HG02763 (cell line): ENCODE results near the gene CABP2.
"Not testable (repeated sequence)": the region's sequence is repeated elsewhere in the genome, so short reads cannot be mapped to it uniquely, and the experiment has no call there.

Experiments
- ATAC-seq: cut with Tn5 transposase; IDR thresholded peaks from one replicate; pipeline ENCODE4 v1.9.1; 2021; ENCODE audit warnings: mild to moderate bottlenecking, moderate library complexity; ENCODE audit not compliant: unreplicated experiment

Gene CABP2

DNA sequence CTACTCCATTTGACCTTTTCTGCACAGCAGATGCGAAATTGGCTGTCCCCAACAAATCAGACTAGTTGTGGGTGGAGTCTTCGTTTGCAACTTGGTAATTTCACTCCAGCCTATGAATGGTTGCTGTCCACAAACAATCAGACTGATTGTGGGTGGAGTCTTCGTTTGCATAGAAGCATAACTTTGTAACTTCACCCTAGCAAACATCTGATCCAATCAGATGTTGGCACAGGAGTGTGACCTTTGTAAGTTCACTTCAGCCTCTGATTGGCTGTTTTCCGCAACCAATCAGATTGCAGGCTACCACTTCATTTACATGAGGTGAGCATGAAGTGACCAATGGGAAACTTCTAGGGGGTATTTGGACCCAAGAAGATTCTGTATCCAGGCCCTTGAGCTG is 16.3 kb upstream of the CABP2 start:
- no peak for ATAC-seq

DNA sequence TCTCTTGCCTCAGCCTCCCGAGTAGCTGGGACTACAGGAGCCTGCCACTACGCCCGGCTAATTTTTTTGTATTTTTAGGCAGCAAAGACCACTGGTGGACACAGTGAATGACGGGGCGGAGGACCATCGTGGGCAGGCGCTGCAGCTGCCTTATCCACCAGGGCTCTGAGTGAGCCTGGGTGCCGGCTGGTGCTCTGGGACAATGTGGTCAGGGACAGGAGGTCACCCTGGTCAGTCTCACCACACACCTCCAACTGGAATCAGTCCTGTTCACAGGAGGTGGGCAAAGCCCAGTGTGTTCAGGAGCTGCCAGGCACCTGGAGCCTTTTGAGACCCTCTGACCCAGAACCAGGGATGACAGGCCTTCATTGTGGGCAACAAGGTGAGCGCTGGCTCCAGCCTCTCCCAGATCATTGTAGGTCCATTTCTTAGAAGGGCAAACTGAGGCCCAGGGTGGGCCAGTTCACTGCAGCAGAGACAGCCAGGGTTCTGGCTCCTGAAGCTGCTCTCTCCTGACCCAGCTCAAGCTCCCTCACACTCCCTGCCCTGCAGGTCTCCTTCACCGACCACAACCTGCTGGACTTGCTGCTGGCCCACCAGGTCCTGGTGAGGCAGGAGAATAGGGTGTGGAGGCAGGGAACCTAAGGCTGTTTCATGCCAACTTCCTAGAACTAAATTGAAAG is 15.7 kb upstream of the CABP2 start:
- no peak for ATAC-seq

GRCh38 chr11:67538306-67538705 is 15.1 kb upstream of the CABP2 start:
- ATAC-seq = no peak

GRCh38 chr11:67535561-67535960 is 12.3 kb upstream of the CABP2 start:
- no peak for ATAC-seq

GRCh38 chr11:67534070-67534679 is 10.9 kb upstream of the CABP2 start:
- no peak for ATAC-seq

DNA sequence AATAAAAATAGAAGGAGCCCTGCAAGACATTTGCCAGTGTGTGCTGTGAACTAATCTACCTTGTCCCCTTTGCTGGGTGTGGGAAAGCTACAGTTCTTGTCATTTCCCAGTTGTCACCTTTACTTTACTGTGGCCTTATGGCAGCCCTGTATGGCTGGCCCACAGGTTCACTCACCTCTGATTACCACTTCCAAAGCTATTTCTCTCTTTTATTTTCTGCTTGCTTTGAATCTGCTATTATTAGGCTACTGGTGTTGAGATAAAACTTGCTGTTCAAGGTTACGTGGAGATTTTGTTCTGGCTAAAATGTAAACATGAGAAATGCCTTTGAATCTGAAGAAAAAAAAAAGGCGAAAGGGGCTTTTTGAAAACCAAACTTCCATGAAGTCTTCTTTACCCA is 9.6 kb upstream of the CABP2 start:
- ATAC-seq = no peak

DNA sequence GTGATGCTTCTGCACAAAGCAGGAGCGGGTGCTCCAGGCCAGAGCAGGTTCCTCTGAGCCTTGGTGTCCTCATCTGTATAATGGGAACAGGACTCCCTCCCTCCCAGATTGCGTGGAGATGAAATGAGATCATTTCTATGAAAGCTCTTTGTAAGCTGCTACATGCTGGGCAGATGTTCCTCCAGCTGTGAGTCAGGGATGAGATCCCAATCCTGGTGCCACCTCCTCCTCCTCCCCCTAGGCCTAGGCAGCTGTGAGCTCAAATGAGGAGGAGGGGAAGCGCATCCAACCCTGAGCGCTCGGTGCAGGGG is 7.0 kb upstream of the CABP2 start:
- ATAC-seq = no peak

- no peak for ATAC-seq
Observed at GRCh38 chr11:67528376-67528775, 5.1 kb upstream of the CABP2 start.

- ATAC-seq = no peak
Observed at GRCh38 chr11:67525275-67525976, 2.2 kb upstream of the CABP2 start.

- no peak for ATAC-seq
Observed at GRCh38 chr11:67524480-67524808, 1.2 kb upstream of the CABP2 start.

DNA sequence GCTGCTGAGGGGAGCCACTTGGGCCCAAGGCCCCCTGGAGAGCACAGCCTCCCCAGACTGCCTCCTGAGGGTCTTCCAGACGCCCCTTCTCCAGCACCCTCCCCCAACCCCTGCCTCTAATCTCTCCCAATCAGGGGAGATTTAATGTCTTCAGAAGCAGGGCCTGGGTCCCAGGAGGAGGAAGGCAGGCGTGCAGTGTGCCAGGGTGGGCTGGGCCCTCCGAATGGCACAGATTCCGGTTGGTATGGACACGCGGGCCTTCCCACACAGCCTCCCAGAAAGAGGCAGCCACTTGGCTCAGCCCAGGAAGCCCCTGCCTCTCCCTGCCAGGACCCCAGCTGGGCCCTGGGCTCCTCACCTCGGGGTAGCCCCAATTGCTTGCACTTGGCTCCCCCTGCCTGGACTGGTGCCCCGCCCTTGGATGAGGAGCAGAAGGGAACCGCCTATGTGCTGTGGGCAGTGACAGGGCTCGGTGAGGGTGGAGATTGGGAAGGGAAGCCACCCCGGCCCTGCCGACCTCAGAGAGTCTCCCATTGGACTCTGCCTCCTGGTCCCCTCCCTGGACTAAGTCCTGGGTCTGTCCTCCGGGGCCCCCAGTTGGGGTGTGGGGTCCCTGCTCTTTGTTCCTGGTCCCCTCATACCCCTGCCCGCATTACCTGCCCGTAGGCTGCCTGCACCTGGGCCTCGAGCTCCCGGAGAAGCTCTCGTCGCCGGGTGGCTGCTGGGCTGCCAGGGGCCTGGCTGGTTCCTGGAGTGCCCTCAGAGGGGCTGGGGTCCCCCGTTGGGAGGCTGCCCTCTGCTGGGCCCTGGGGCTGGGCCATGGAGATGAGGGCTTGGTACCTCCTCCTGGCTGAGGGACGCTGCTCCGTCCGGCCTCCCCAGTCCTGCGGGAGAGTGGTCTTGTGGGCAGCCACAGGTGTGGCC is 572 bp upstream of the CABP2 start:
- ATAC-seq = no peak

DNA sequence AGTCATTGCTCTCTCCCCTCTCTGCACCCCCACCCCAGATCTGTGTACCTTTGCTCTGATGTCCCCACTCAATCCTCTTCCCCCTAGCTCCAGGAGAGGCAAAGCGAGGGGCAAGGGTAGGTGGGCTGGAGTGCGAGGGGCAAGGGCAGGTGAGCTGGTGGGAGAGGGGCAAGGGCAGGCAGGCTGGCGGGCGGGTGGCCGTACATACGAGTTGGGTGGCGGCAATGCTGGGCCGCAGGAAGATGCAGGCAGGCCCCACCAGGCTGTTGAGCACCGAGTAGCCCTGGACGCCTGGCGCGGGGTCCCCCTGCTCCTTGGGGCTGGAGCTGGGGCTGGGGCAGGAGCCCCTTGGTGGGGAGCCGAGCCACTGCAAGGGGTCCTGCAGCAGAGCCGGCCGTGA is 908 bp downstream of the CABP2 start:
- no peak for ATAC-seq

DNA sequence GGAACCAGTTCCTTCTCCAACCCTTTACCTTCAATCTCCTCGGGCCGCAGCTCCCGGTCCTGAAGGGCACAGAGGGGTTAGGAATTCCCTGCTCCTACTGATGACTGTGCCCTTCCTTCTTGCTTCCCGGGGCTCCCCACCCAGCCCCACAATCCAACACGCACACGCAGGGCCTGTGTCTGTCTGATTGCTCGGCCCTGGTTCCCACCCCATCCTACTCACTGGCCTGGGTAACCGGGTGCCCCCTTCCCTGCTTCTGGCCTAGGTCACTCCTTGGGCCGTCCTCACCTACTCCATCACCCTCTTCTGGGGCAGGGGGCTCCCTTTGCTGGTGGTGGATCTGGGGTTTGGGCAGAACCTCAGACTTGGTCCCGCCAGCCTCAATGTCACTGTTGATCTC is 1.3 kb downstream of the CABP2 start:
- no peak for ATAC-seq

DNA sequence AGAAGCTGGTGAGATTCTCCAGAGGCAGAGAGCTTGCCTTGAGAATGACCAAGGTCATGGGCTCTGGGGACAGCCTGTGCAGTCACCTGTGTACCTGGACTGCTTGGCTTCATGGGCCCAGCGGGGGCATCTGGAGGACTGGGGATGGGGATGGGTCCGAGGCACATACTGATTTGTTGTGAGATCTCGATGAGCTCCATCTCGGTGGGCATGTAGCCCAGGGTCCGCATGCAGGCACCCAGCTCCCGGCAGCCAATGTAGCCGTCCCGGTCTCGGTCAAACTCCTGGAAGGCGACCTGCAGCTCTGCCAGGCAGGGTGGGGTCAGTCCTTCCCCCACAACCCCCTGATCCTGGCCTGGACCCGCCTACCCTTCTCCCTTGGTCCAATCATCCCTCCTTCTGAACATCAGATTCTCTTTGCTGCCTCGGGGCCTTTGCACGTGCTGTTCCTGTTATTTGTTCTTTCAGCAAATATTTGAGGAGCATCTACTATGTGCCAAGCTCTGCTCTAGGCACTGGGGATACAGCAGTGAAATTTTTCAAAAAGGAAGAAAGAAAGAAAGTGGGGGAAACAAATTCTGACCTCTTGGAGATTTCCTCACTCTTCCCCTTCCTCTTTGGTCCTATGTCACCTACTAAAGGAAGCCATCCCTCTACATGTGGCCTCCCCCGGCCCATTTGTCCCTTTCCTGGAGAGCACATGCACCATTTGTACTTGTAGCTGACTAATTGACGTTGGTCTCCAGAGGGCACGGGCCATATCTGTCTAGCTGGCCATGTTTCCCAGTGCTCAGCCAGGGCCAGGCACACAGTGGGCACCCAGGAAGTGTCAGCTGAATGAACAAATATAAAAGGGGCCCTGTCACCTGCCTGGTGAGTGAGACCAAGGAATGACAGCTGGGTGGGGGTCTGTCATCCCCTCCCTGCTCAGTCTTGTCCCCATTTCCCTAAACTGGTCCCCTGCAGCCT is 2.1 kb downstream of the CABP2 start:
- ATAC-seq = no peak

- ATAC-seq = no peak
Observed at GRCh38 chr11:67519726-67520125, 3.5 kb downstream of the CABP2 start.

DNA sequence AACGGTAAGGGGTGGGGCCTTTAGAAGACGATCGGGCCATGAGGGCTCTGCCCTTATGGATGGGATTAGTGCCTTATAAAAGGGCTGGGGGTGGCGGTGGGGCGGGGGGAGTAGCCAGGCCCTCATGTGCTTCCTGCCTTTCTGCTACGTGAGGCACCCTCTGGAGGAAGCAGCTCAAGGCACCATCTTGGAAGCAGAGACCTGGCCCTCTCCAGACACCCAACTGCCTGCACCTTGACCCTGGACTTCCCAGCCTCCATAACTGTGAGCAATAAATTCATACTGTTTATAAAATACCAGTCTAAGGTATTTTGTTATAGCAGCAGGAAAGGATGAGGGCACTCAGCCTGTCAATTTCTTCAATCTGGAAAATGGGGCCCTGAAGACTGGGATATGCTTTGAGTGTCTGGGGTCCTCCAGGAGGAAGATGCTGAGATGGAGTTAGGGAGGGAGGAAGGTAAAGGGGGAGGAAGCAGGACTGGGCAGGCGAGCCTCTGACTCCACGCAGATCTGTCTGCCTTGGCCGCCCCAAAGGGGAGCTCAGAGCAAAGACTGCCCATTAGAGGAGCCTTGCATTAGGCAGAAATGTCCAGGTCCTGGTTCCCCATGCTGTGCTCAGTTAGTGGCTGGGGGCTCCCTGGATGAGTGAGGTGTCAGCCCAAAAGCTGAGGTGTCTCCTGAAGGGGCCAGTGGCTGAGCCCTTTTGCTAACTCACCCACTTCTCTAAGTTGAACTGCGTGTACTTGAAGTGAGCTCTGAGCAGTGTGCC is 5.3 kb downstream of the CABP2 start:
- ATAC-seq = no peak

DNA sequence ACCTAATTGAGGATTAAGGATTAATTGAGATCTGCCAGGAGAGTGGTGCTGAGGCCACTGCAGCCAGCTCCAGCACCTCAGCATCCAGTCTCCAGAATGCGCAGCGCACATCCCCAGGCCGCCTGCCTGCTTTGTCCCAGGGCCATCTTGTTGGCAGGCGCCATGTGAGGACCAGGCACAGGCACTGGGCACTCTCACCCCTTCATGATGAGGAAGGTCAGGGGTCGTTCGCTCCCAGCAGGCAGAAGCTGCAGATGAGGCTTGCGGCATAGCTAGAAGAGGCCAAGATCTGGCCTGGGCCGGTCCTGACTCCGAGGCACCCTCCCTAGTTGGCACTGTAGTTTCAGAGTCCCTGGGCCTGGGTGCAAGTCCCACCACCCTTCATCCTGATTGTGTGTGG is 6.4 kb downstream of the CABP2 start:
- no peak for ATAC-seq

DNA sequence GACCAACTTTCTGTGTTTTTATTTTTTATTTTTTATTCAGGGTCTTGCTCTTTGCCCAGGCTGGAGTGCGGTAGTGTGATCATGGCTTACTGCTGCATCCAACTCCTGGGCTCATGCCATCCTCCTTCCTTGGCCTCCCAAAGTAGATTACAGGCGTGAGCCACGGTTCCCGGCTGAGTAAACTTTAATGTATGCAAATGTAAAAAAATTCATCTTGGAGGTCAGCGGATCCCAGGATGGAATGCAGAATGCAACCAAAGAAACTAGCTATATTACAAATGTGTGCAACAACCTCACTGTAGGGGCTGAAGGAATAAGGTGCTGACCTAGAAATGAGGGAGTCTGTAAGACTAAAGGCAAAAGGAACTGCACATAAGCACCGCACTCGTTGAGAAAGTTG is 9.1 kb downstream of the CABP2 start:
- no peak for ATAC-seq

- ATAC-seq = not testable (repeated sequence)
Observed at GRCh38 chr11:67511558-67511957, 11.7 kb downstream of the CABP2 start.

DNA sequence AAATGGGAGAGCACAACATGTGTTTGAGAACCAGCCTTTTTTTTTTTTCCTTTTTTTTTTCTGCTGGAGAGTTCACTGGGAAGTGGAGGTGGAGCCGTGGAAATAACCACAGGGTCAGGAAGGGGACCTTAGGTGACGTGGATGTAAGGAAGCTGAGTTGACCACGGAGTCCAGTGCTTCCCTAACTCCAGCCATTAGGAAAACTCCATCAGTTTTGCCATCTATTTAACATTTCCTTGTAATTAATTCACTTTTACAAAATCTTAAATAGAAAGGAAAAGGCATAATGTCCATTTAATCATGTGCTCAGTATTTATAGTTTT is 13.3 kb downstream of the CABP2 start:
- ATAC-seq = no peak
